ENCODE results near the gene LYST.

- TF ChIP-seq CTCF (conservative IDR thresholded peaks at IDR 0.05; ENCODE audit: low read depth, low read length) (no peak), EZH2 (IDR thresholded peaks at IDR 0.05; ENCODE audit: low read length, unreplicated experiment) (no peak)
These were observed 45.2 kb upstream of the LYST start for GRCh38 chr1:235911876-235912275.
